ENCODE measurements around the gene CSNK2B.

The CSNK2B gene

GRCh38 chr6:31631681-31632278 lies 34.1 kb upstream of the CSNK2B start:
- Mint-ChIP-seq H3K9me3 (no peaks in the 10 kb centered on the region), H3K4me1 (peaks cover 34% of the 10 kb centered on the region), H3K27me3 (no peaks in the 10 kb centered on the region), H3K4me3 (no peak overlapping the region), H3K27ac (peak overlapping the region in 1 of 2 donors; percentile 42)
- ATAC-seq (peak; percentile 26), DNase-seq (no peak)

DNA sequence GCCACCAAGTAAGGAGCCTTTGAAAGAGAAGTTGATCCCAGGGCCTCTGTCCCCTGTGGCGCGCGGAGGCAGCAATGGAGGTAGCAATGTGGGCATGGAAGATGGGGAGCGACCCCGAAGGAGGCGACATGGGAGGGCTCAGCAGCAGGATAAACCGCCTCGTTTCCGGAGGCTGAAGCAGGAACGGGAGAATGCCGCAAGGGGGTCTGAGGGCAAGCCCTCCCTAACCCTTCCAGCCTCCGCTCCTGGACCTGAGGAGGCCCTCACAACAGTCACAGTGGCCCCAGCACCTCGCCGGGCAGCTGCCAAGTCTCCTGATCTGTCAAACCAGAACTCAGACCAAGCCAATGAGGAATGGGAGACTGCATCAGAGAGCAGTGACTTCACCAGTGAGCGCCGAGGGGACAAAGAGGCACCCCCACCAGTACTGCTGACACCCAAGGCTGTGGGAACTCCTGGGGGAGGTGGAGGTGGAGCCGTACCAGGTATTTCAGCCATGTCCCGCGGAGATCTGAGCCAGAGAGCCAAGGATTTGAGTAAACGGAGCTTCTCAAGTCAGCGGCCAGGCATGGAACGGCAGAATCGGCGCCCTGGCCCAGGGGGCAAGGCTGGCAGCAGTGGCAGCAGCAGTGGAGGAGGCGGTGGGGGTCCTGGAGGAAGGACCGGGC lies 33.5 kb upstream of the CSNK2B start:
- Mint-ChIP-seq H3K27ac (peak overlapping the region; percentile 48 to 69), H3K4me1 (peaks cover 33% of the 10 kb centered on the region), H3K4me3 (no peak overlapping the region), H3K27me3 (no peaks in the 10 kb centered on the region), H3K9me3 (no peaks in the 10 kb centered on the region)
- ATAC-seq (peak; percentile 11), DNase-seq (no peak)

DNA sequence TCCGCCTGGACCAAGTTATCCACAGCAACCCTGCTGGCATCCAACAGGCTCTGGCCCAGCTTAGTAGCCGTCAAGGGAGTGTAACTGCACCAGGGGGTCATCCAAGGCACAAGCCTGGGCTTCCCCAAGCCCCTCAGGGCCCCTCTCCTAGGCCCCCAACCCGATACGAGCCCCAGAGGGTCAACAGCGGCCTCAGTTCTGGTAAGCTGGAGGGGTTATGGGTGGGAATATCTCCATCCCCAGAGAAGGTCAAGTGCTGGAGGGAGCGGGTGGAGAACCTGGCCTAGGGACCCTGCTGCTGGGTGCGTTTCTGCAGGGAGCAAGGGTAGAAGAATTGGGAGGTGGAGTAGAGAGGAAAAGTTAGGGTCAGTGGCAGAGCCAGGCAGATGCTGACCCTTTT lies 32.4 kb upstream of the CSNK2B start:
- H3K4me1 Mint-ChIP-seq = peaks cover 29% of the 10 kb centered on the region
- no peaks in the 10 kb centered on the region for H3K27me3 Mint-ChIP-seq
- no peak overlapping the region for H3K4me3 Mint-ChIP-seq
- H3K27ac Mint-ChIP-seq = peak overlapping the region; percentile 27 to 28
- ATAC-seq (no peak), DNase-seq (no peak)
- no peaks in the 10 kb centered on the region for H3K9me3 Mint-ChIP-seq

DNA sequence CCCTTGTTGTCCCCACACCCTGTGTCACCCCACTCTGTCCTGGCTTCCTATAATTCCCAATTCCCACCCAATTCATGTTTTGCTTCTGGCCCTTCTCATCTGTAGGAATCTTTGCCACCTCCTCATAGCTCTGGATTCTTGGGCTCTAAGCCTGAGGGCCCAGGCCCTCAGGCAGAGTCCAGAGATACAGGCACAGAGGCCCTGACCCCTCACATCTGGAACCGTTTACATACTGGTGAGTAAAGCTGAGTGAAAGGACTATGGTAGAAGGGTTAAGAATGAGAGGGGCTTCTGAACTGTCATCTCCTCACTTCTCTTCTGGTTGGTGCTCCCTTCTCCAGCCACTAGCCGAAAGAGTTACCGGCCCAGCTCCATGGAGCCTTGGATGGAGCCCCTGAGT lies 31.7 kb upstream of the CSNK2B start:
- Mint-ChIP-seq H3K4me3 (no peak overlapping the region), H3K4me1 (peaks cover 34% of the 10 kb centered on the region), H3K9me3 (no peaks in the 10 kb centered on the region), H3K27me3 (no peaks in the 10 kb centered on the region), H3K27ac (no peak overlapping the region)
- no peak for DNase-seq
- ATAC-seq = no peak

- no peak for ATAC-seq
- H3K4me3 Mint-ChIP-seq = no peak overlapping the region
- peaks cover 41% of the 10 kb centered on the region for H3K4me1 Mint-ChIP-seq
- H3K9me3 Mint-ChIP-seq = no peaks in the 10 kb centered on the region
- DNase-seq = no peak
- no peaks in the 10 kb centered on the region for H3K27me3 Mint-ChIP-seq
- peak overlapping the region; percentile 54 to 75 for H3K27ac Mint-ChIP-seq
These were observed 30.8 kb upstream of the CSNK2B start for GRCh38 chr6:31634969-31635575.

GRCh38 chr6:31636698-31637596 lies 28.9 kb upstream of the CSNK2B start:
- Mint-ChIP-seq H3K9me3 (no peaks in the 10 kb centered on the region), H3K27me3 (no peaks in the 10 kb centered on the region), H3K27ac (peak overlapping the region in 1 of 2 donors; percentile 89), H3K4me3 (peak overlapping the region in 1 of 2 donors; percentile 24), H3K4me1 (peaks cover 37% of the 10 kb centered on the region)
- ATAC-seq = no peak
- no peak for DNase-seq

DNA sequence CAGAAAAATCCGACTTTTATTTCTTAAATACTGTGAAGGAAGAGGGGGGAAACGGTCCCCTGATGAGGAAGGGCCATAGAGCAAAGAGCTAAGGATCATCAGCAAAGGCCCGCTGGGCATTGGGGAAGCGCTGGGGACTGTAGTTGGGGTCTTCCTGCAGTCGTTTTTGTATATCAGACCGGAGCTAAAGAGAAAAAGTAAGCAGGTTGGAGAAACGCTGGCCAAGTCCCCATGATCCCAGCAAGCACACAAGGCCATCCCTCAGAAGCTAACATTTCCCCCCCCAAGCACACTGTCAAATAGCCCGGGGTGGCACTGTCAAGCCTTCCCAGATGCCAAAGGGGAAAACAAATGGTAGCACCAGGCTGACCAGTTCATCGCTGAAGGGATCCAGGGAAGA lies 26.8 kb upstream of the CSNK2B start:
- ATAC-seq (no peak), DNase-seq (no peak)
- Mint-ChIP-seq H3K9me3 (no peaks in the 10 kb centered on the region), H3K4me3 (no peak overlapping the region), H3K27ac (peak overlapping the region; percentile 3 to 27), H3K4me1 (peaks cover 24% of the 10 kb centered on the region), H3K27me3 (no peaks in the 10 kb centered on the region)

DNA sequence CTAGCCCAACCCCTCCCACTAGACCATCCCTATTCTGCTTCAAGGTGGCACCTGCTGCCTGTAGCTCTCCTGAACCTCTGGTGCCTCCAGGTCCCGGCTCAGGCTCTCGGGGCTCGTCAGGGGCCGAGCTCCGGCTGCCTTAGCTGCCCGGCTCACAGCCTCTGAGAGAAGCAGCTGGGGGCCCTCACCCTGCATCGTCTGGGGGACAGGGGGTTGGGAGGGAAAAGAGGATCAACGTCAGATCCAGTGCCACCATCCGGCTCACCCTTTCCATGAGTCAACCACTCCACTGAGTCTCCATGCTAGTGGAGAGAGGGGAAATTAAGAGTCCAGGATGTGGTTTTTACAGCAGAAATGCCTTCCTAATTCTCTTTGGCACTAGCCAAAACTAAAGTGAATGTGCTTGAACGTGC lies 26.4 kb upstream of the CSNK2B start:
- Mint-ChIP-seq H3K27ac (peak overlapping the region; percentile 14 to 61), H3K4me1 (peaks cover 21% of the 10 kb centered on the region)

DNA sequence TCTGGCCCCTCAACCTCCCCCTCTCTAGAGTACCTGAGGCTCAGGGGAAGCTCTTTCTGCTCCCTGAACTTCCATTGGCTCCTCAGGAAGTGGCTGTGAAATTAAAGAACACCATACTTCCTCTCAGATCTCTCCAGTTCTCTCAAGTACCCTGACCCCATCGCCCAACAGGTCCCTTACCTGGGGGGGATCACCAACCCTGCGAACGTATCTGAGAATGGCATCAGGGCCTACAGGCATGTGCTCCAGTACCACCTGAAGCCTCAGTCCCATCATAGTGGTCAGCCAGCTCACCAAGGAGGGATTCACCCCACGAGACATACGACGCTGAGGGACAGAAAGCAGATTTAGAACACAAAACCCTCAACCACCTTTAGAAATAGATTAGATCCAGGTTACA lies 25.3 kb upstream of the CSNK2B start:
- Mint-ChIP-seq H3K9me3 (no peaks in the 10 kb centered on the region), H3K27me3 (no peaks in the 10 kb centered on the region), H3K4me1 (peaks cover 27% of the 10 kb centered on the region), H3K4me3 (no peak overlapping the region), H3K27ac (no peak overlapping the region)
- no peak for ATAC-seq
- DNase-seq = no peak

More for the DNA sequence above, 26.4 kb upstream of the CSNK2B start:
- Mint-ChIP-seq H3K9me3 (no peaks in the 10 kb centered on the region), H3K27me3 (no peaks in the 10 kb centered on the region), H3K4me3 (no peak overlapping the region)
- no peak for DNase-seq
- peak; percentile 38 for ATAC-seq

GRCh38 chr6:31641370-31641769 lies 24.5 kb upstream of the CSNK2B start:
- Mint-ChIP-seq H3K4me3 (no peak overlapping the region), H3K9me3 (no peaks in the 10 kb centered on the region), H3K27ac (no peak overlapping the region), H3K4me1 (peaks cover 27% of the 10 kb centered on the region), H3K27me3 (no peaks in the 10 kb centered on the region)
- DNase-seq (no peak), ATAC-seq (no peak)

GRCh38 chr6:31642798-31643570 lies 22.9 kb upstream of the CSNK2B start:
- Mint-ChIP-seq H3K4me1 (peaks cover 26% of the 10 kb centered on the region), H3K27me3 (no peaks in the 10 kb centered on the region), H3K27ac (peak overlapping the region in 1 of 2 donors; percentile 67), H3K4me3 (no peak overlapping the region), H3K9me3 (no peaks in the 10 kb centered on the region)
- ATAC-seq (no peak), DNase-seq (no peak)

DNA sequence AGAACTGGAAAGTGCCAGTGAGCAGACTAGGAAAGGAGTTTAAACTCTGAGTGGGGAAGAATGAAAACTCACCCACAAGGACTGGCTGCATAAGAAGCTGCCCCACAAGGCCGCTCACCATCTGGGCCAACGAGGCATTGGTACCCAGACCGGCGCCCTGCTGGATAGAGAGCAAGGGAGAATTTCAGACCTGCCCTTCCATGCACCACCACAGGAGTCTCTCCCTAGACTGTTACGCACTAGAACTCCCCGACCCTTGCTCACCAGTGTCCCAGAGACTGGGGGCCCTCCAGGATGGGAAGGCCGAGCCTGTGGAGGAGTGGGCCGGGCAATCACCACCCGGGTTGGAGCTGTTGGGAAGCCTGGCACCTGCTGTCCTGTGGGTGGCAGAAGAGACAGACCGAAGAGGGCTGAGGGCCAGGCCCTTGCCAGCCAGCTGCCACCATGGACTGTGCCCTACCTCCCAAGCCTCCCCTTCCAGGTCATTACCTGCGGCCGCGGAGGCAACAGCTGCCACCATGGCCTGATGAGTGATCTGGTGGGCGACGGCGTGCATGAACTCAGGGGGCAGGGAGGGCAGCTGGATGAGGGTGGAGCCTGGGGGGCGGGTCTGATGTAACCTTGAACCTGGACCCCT lies 21.9 kb upstream of the CSNK2B start:
- no peak for ATAC-seq
- no peaks in the 10 kb centered on the region for H3K9me3 Mint-ChIP-seq
- no peaks in the 10 kb centered on the region for H3K27me3 Mint-ChIP-seq
- peak overlapping the region in 1 of 2 donors; percentile 19 for H3K27ac Mint-ChIP-seq
- no peak for DNase-seq
- H3K4me3 Mint-ChIP-seq = no peak overlapping the region
- peaks cover 25% of the 10 kb centered on the region for H3K4me1 Mint-ChIP-seq

DNA sequence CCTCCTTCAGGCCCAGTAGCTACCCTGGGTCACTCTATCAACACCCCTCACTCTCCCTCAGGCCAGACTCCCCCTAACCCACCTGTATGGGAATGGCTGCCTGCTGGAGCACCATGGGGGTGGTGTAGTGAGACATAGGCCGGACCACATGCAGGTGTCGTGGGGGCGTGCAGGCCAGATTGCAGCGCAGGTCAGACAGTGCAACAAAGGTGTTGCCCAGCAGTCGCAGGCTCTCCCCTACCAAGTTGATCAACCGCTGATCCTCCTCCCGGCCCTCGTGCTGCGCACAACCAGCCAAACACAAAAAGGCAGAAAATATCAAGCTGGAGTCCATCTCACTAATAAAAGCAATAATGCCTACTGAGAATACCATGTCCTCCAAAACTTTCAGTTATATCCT lies 20.6 kb upstream of the CSNK2B start:
- Mint-ChIP-seq H3K9me3 (no peaks in the 10 kb centered on the region), H3K4me1 (peaks cover 29% of the 10 kb centered on the region), H3K27me3 (no peaks in the 10 kb centered on the region), H3K4me3 (no peak overlapping the region), H3K27ac (no peak overlapping the region)
- DNase-seq (no peak), ATAC-seq (no peak)

DNA sequence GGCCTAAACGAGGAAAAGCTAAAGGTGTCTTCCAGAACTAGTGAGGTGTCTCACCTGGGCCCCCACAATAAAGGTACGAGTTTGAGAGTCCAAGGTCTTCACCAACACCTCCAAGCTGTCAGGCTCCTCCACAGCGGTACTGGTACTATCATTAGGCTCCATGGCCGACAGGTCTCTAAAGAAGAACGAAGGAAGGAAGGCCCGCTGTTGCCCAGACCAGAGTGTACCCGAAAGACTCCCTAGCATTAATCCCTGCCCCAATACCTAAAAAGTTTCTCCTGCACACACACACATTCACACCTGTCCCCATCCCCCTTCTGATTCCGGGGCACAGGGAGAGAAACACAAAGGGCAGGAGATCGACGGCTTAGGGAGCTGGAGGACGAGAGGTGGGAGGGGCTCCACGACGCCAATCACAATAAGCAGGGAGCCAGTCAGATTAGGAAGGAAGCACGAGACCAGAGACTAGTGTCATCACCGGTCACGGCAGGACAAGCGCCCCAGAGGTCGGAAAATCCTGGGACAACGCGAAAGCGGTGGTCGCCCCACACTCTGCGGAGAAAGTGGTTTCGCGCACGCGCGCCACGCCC lies 14.2 kb upstream of the CSNK2B start:
- Mint-ChIP-seq H3K9me3 (no peaks in the 10 kb centered on the region), H3K4me3 (peak overlapping the region; percentile 94 to 100), H3K27me3 (no peaks in the 10 kb centered on the region), H3K27ac (peak overlapping the region; percentile 97 to 99), H3K4me1 (peaks cover 61% of the 10 kb centered on the region)
- ATAC-seq (peak; percentile 64), DNase-seq (no peak)

Measured in stimulated activated naive CD8-positive, alpha-beta T cell treated with anti-CD3 and anti-CD28 coated beads, Interleukin-15, amount 100 ng/mL, for 72 hours (primary cell).